Endodermal cell (in vitro differentiated cells): ENCODE results near the gene HMCN2. TPM values are rescaled to one million over a fixed set of nuclear protein-coding genes. Genes with fewer than 3 reads are reported as not detected.

Experiments used
- DNase-seq: peaks from one replicate; pipeline ENCODE4 v3.0.0-alpha.2; 2017
- H3K27ac ChIP-seq: 2 replicates; pipeline ENCODE4 v1.5.1; 2013; ENCODE audit warnings: mild to moderate bottlenecking, low read depth, low read length, moderate library complexity
- H3K27me3 ChIP-seq: 2 replicates; pipeline ENCODE4 v1.6.1; 2013; ENCODE audit warnings: mild to moderate bottlenecking, low read length, moderate library complexity; ENCODE audit not compliant: insufficient read depth, control insufficient read depth, poor library complexity, severe bottlenecking
- H3K36me3 ChIP-seq: 2 replicates; pipeline ENCODE4 v1.7.0; 2013; ENCODE audit warnings: mild to moderate bottlenecking, low read length, moderate library complexity; ENCODE audit not compliant: control insufficient read depth, insufficient read depth
- H3K4me1 ChIP-seq: one replicate; pipeline ENCODE4 v1.7.0; 2013; ENCODE audit warnings: low read length; ENCODE audit not compliant: control insufficient read depth, insufficient read depth
- H3K4me3 ChIP-seq: 2 replicates; pipeline ENCODE4 v1.5.1; 2013; ENCODE audit warnings: mild to moderate bottlenecking, low read length, moderate library complexity
- H3K9ac ChIP-seq: 2 replicates; pipeline ENCODE4 v1.6.1; 2013; ENCODE audit warnings: mild to moderate bottlenecking, low read length, moderate library complexity; ENCODE audit not compliant: poor library complexity, severe bottlenecking; ENCODE audit errors: extremely low read depth
- H3K9me3 ChIP-seq: 2 replicates; pipeline ENCODE4 v1.6.1; 2013; ENCODE audit warnings: mild to moderate bottlenecking, low read length, moderate library complexity; ENCODE audit not compliant: control insufficient read depth
- H3K27ac Mint-ChIP-seq: 2 replicates; pipeline ENCODE4 v1.8.0; 2020; ENCODE audit warnings: mixed read lengths
- H3K27me3 Mint-ChIP-seq: 2 replicates; pipeline ENCODE4 v1.8.0; 2021; ENCODE audit warnings: mild to moderate bottlenecking, mixed read lengths; ENCODE audit not compliant: insufficient read depth
- H3K36me3 Mint-ChIP-seq: 2 replicates; pipeline ENCODE4 v1.8.0; 2020; ENCODE audit warnings: low read depth, mixed read lengths
- H3K4me1 Mint-ChIP-seq: 2 replicates; pipeline ENCODE4 v1.8.0; 2020; ENCODE audit warnings: mixed read lengths
- H3K4me3 Mint-ChIP-seq: 2 replicates; pipeline ENCODE4 v1.8.0; 2020; ENCODE audit warnings: mild to moderate bottlenecking, moderate library complexity, mixed read lengths
- H3K9me3 Mint-ChIP-seq: 2 replicates; pipeline ENCODE4 v1.8.0; 2020; ENCODE audit warnings: mild to moderate bottlenecking, mixed read lengths
- WGBS, 2 experiments: methylation state at CpG; one replicate each; pipeline versions ENCODE4 v1.1.5 to v1.1.7; 2013; ENCODE audit warnings: missing lambda C conversion rate in 2 of 2, mixed read lengths in 1 of 2; ENCODE audit not compliant: insufficient coverage in 1 of 2, insufficient read length in 1 of 2; 5-methylcytosine and 5-hydroxymethylcytosine counted together
- total RNA-seq, 2 donors: library from RNA; stranded (reverse); fragmentation: NEBNext Ultra II Directional in 1 of 2; extraction: Animal tissue kit (Norgen Biotek cat#: 25700) in 1 of 2; gene quantifications; 2 replicates in 1 of 2; 3 replicates in 1 of 2; pipeline ENCODE4 v1.2.1, GENCODE V29; 2021
- TF ChIP-seq, protein P1 (sequence below): fragments of 200-600 bp; sonication (generic); conservative IDR thresholded peaks from 2 replicates; pipeline ENCODE4 v1.5.0; 2021; ENCODE audit warnings: antibody characterized with exemption, mild to moderate bottlenecking

HMCN2 gene
- total RNA-seq, 2 donors from 2014 or later: 3.3 to 3.9 TPM

DNA sequence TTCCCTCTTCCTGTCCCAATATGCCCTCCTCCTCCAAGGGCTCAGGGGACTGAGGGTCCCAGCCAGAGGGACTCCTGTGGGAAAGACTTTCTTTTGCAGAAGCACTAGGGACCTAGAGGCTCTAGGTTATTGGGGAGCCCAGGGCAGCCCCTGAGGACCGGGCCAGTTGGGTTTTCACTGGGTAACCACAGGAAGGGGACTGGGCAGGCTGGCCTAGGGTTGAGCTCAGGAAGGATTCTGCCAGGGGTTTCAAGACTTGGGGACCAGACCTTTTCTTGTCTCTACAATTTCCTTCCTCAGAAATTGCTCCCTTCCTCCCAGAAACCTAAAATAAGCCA, 24.4 kb upstream of the HMCN2 start:
- Mint-ChIP-seq H3K27ac (no peak overlapping the region), H3K9me3 (no peaks in the 10 kb centered on the region), H3K27me3 (peaks cover 7% of the 10 kb centered on the region), H3K4me3 (no peak overlapping the region), H3K4me1 (peaks cover 14% of the 10 kb centered on the region), H3K36me3 (no peaks in the 10 kb centered on the region)
- WGBS, 2 experiments: 86% methylated on average over 1 of the region's 1 CpG; no CpG with 5 or more reads in 1 of the 2 experiments
- H3K27me3 ChIP-seq: no peaks in the 10 kb centered on the region
- no peaks in the 10 kb centered on the region for H3K36me3 ChIP-seq
- no peak for DNase-seq
- H3K9ac ChIP-seq: no peak overlapping the region
- H3K27ac ChIP-seq: no peak overlapping the region
- H3K9me3 ChIP-seq: no peaks in the 10 kb centered on the region
- TF ChIP-seq, protein P1, sequence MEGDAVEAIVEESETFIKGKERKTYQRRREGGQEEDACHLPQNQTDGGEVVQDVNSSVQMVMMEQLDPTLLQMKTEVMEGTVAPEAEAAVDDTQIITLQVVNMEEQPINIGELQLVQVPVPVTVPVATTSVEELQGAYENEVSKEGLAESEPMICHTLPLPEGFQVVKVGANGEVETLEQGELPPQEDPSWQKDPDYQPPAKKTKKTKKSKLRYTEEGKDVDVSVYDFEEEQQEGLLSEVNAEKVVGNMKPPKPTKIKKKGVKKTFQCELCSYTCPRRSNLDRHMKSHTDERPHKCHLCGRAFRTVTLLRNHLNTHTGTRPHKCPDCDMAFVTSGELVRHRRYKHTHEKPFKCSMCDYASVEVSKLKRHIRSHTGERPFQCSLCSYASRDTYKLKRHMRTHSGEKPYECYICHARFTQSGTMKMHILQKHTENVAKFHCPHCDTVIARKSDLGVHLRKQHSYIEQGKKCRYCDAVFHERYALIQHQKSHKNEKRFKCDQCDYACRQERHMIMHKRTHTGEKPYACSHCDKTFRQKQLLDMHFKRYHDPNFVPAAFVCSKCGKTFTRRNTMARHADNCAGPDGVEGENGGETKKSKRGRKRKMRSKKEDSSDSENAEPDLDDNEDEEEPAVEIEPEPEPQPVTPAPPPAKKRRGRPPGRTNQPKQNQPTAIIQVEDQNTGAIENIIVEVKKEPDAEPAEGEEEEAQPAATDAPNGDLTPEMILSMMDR: no peak
- H3K4me3 ChIP-seq: no peak overlapping the region
- no peaks in the 10 kb centered on the region for H3K4me1 ChIP-seq

DNA sequence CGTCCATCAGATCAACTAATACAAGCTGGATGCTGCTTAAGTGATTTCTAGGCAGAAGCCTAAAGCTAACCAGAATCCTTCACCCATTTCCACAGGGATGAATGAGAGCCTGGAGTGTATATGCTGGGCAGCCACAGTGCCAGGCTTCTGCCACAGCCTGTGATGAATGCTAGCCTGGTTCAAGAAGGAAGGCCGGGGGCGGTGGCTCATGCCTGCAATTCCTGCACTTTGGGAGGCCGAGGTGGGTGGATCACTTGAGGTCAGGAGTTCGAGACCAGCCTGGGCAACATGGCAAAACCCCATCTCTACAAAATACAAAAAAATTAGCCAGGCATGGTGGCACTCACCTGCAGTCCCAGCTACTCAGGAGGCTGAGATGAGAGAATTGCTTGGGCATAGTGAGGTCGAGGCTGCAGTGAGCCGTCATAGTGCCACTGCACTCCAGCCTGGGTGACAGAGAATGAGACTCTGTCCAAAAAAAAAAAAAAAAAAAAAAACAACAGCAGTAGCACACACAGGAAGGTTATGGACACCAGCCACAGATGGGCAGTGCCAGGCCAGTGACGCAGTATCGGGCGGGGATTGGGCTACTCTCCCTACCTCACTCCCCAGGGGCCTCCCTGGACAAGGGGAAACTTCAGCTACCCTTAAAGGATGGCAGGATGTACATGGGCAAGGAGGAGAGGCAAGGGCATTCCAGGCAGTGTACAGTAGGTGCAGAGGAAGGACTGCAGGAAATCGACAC, 23.1 kb upstream of the HMCN2 start:
- no peaks in the 10 kb centered on the region for H3K27me3 ChIP-seq
- H3K4me1 Mint-ChIP-seq: peaks cover 14% of the 10 kb centered on the region
- H3K9ac ChIP-seq: no peak overlapping the region
- peak overlapping the region; percentile 52 for H3K27ac Mint-ChIP-seq
- H3K9me3 Mint-ChIP-seq: no peaks in the 10 kb centered on the region
- TF ChIP-seq, protein P1: no peak
- H3K4me3 ChIP-seq: no peak overlapping the region
- H3K9me3 ChIP-seq: no peaks in the 10 kb centered on the region
- peak; percentile 33 for DNase-seq
- H3K4me3 Mint-ChIP-seq: peak overlapping the region; percentile 30
- H3K36me3 ChIP-seq: no peaks in the 10 kb centered on the region
- no peaks in the 10 kb centered on the region for H3K4me1 ChIP-seq
- H3K27ac ChIP-seq: no peak overlapping the region
- no peaks in the 10 kb centered on the region for H3K36me3 Mint-ChIP-seq
- peaks cover 7% of the 10 kb centered on the region for H3K27me3 Mint-ChIP-seq
- 83 to 91% methylated on average over 4 to 11 of the region's 11 CpGs for WGBS, 2 experiments

DNA sequence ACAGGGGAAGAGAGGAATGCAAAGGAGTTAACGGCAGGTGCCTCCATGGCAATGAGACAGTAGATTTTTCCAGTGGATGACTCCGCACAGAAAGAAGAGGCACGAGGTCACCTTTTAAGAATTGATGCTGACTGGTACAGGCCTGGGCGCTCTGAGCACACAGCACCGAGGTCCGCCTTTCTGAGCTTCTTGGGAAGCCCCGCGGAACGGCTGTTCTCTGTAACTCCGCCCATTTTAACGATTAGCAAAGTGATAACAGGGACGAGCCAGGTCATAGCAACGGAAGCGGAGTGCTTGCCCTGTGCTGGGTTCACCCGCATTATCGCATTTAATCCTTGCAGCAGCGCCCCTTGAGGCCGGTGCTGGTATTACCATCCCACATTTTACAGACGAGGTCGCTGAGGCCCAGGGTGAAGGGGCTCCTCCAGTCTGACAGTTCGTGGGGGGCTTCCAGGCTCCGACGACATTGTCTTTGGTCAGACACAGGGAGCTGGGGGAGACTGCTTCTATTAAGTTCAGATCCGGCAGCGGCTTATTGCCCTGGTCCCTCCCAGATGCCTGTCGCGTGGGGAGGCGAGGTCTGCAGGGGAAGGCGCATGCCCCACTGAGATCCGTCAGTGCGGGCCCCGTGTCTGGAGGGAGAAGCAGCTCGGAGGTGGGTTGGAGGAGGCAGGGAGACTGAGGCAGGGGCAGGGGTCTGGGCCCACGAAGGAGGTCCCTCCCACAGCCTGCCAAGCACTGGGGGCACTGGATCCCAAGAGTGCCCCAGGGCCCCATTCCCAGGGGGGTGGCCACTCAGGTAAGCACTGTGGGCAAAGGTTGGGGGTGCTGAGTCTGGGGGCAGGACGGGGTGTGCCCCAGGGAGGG, 22.3 kb upstream of the HMCN2 start:
- Histone ChIP-seq H3K4me3 (no peak overlapping the region), H3K27ac (no peak overlapping the region), H3K36me3 (no peaks in the 10 kb centered on the region), H3K9ac (no peak overlapping the region), H3K4me1 (no peaks in the 10 kb centered on the region), H3K9me3 (no peaks in the 10 kb centered on the region), H3K27me3 (no peaks in the 10 kb centered on the region)
- Mint-ChIP-seq H3K36me3 (no peaks in the 10 kb centered on the region), H3K4me1 (peaks cover 12% of the 10 kb centered on the region), H3K9me3 (no peaks in the 10 kb centered on the region), H3K27me3 (peaks cover 7% of the 10 kb centered on the region), H3K4me3 (peak overlapping the region; percentile 30), H3K27ac (peak overlapping the region; percentile 52)
- WGBS, 2 experiments: 21 to 39% methylated on average over 24 to 35 of the region's 35 CpGs
- peak; percentile 97 for DNase-seq
- TF ChIP-seq, protein P1: peak; percentile 93
